ENCODE data around the gene ARMC6. TPM values are rescaled to one million over a fixed set of nuclear protein-coding genes. Genes with fewer than 3 reads are reported as not detected.

The ARMC6 gene
- total RNA-seq, 2 experiments from 2014 or later, result 63.9 to 104 TPM

DNA sequence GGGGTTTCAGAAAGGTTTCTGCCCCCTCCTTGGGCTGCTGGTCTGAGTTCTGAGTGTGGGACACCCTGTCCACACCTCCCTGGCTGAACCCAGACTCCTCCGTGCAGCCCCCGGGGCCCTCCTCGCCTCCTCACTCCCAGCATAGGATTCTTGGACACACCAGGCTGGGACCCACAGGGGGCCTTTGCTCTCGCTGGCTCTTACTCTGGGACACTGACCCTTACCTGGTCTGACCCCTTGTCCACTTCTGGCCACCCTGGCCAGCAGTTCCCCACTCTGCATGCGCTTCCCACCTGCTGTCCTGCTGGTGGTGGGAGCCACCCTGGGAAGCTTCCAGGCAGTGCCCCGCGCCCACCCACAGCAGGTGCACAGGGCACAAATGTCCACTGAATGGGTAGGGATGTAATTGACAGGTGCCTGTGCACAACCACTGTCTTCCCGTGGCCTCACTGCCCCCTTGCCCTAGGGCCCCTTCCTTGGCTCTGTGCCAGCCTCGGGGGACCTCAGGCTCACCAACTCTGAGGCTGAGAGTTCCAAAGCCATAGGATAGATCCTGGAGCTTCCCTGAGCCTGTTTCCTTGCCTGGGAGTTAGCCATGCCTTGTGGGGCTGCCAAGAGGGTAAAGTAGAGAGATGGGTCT is 23.4 kb downstream of the ARMC6 start:
- POLR2A ChIA-PET, result no interaction called here

DNA sequence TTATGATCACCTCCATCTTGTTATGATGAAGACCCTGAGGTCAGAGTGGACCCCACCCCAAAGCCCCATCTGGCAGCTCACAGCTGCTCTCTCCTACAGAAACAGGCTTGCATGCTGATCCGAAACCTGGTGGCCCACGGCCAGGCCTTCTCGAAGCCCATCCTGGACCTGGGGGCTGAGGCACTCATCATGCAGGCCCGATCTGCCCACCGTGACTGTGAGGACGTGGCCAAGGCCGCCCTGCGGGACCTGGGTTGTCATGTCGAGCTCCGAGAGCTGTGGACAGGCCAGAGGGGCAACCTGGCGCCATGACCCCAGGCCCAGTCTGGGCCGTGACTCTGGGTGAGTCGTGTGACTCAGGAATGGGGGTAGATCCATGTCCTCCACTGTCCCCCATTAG is 23.9 kb downstream of the ARMC6 start:
- BruUV-seq (replicated peaks), result no TSS peak
- H3K79me2 ChIP-seq (ENCODE audit: insufficient read depth, low read depth, low read length), result no peaks in the 10 kb centered on the region
- intact Hi-C loops (cut with micrococcal nuclease; ENCODE audit: unreplicated experiment), result no loop called here
- no peaks in the 10 kb centered on the region for H3K9me3 ChIP-seq (ENCODE audit: low read length)
- H3K27ac ChIP-seq (ENCODE audit: low read depth, low read length, poor library complexity, severe bottlenecking), result no peak overlapping the region
- ChIA-PET CTCF (ENCODE audit: unreplicated experiment) (no interaction called here), POLR2A (interaction anchor here (0.6 kb wide), 1 partner anchor 70 kb away, joined by 3 read pairs; no protein-coding TSS in a partner anchor)
- H2AFZ ChIP-seq (ENCODE audit: low read length), result no peak overlapping the region
- no peaks in the 10 kb centered on the region for H3K4me1 ChIP-seq (ENCODE audit: insufficient read depth, low read length, poor library complexity, severe bottlenecking)
- peaks cover 80% of the 10 kb centered on the region for H3K36me3 ChIP-seq (ENCODE audit: insufficient read depth, low read length)
- no peak overlapping the region for H3K4me3 ChIP-seq (ENCODE audit: low read depth, low read length, poor library complexity, severe bottlenecking)
- TF ChIP-seq, protein P1, sequence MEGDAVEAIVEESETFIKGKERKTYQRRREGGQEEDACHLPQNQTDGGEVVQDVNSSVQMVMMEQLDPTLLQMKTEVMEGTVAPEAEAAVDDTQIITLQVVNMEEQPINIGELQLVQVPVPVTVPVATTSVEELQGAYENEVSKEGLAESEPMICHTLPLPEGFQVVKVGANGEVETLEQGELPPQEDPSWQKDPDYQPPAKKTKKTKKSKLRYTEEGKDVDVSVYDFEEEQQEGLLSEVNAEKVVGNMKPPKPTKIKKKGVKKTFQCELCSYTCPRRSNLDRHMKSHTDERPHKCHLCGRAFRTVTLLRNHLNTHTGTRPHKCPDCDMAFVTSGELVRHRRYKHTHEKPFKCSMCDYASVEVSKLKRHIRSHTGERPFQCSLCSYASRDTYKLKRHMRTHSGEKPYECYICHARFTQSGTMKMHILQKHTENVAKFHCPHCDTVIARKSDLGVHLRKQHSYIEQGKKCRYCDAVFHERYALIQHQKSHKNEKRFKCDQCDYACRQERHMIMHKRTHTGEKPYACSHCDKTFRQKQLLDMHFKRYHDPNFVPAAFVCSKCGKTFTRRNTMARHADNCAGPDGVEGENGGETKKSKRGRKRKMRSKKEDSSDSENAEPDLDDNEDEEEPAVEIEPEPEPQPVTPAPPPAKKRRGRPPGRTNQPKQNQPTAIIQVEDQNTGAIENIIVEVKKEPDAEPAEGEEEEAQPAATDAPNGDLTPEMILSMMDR (conservative IDR thresholded peaks at IDR 0.05; ENCODE audit: low read length), result no peak
- no peak for TF ChIP-seq EZH2phosphoT487 (IDR thresholded peaks at IDR 0.05; ENCODE audit: borderline replicate concordance, low read depth, low read length)
- no peak for DNase-seq (ENCODE audit: low spot score)
- H4K20me1 ChIP-seq (ENCODE audit: insufficient read depth, low read length), result no peaks in the 10 kb centered on the region
- H3K4me2 ChIP-seq (ENCODE audit: low read length), result no peak overlapping the region
- H3K9me2 ChIP-seq (ENCODE audit: insufficient read depth, low read length), result no peaks in the 10 kb centered on the region

More for the DNA sequence above, 23.4 kb downstream of the ARMC6 start:
- Histone ChIP-seq H3K9me2 (ENCODE audit: insufficient read depth, low read length) (no peaks in the 10 kb centered on the region), H3K4me1 (ENCODE audit: insufficient read depth, low read length, poor library complexity, severe bottlenecking) (no peaks in the 10 kb centered on the region), H4K20me1 (ENCODE audit: insufficient read depth, low read length) (no peaks in the 10 kb centered on the region), H3K27ac (ENCODE audit: low read depth, low read length, poor library complexity, severe bottlenecking) (no peak overlapping the region), H3K79me2 (ENCODE audit: insufficient read depth, low read depth, low read length) (no peaks in the 10 kb centered on the region), H3K4me3 (ENCODE audit: low read depth, low read length, poor library complexity, severe bottlenecking) (no peak overlapping the region), H3K36me3 (ENCODE audit: insufficient read depth, low read length) (peaks cover 80% of the 10 kb centered on the region), H3K9me3 (ENCODE audit: low read length) (no peaks in the 10 kb centered on the region), H3K4me2 (ENCODE audit: low read length) (no peak overlapping the region), H2AFZ (ENCODE audit: low read length) (no peak overlapping the region)
- BruUV-seq (replicated peaks), result no TSS peak
- no peak for DNase-seq (ENCODE audit: low spot score)
- TF ChIP-seq EZH2phosphoT487 (IDR thresholded peaks at IDR 0.05; ENCODE audit: borderline replicate concordance, low read depth, low read length), result no peak
- TF ChIP-seq, protein P1 (conservative IDR thresholded peaks at IDR 0.05; ENCODE audit: low read length), result no peak
- CTCF ChIA-PET (ENCODE audit: unreplicated experiment), result no interaction called here
- intact Hi-C loops (cut with micrococcal nuclease; ENCODE audit: unreplicated experiment), result no loop called here

DNA sequence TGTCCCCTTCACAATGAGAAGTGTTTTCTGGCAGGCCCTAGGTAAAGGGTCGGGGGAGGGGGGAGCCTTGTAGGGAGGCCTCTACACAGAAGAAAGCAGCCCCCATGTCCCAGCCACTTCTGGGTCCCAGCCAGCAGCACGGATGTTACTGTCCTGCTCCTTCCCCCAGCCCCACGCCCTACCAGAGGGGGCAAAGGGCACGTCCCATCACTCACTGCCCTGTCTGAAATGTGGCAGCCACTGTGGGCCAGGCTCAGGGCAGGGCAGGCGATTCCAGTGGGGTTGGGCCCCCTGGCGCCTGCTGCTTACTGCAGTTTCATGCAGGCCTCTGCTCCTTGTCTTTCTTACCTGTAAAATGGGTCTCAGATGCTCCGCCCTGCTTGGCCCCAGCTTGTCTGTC is 24.3 kb downstream of the ARMC6 start:
- no peaks in the 10 kb centered on the region for H3K9me2 ChIP-seq (ENCODE audit: insufficient read depth, low read length)
- H3K79me2 ChIP-seq (ENCODE audit: insufficient read depth, low read depth, low read length), result no peaks in the 10 kb centered on the region
- H3K36me3 ChIP-seq (ENCODE audit: insufficient read depth, low read length), result peaks cover 79% of the 10 kb centered on the region
- H3K27ac ChIP-seq (ENCODE audit: low read depth, low read length, poor library complexity, severe bottlenecking), result no peak overlapping the region
- ChIA-PET CTCF (ENCODE audit: unreplicated experiment) (no interaction called here), POLR2A (interaction anchor here (0.6 kb wide), 1 partner anchor 70 kb away, joined by 3 read pairs; no protein-coding TSS in a partner anchor)
- TF ChIP-seq EZH2phosphoT487 (IDR thresholded peaks at IDR 0.05; ENCODE audit: borderline replicate concordance, low read depth, low read length), result no peak
- TF ChIP-seq, protein P1 (conservative IDR thresholded peaks at IDR 0.05; ENCODE audit: low read length), result no peak
- no peak for DNase-seq (ENCODE audit: low spot score)
- no peak overlapping the region for H2AFZ ChIP-seq (ENCODE audit: low read length)
- intact Hi-C loops (cut with micrococcal nuclease; ENCODE audit: unreplicated experiment), result no loop called here
- peaks cover 3% of the 10 kb centered on the region for H3K4me1 ChIP-seq (ENCODE audit: insufficient read depth, low read length, poor library complexity, severe bottlenecking)
- no peaks in the 10 kb centered on the region for H3K9me3 ChIP-seq (ENCODE audit: low read length)
- no TSS peak for BruUV-seq (replicated peaks)
- H4K20me1 ChIP-seq (ENCODE audit: insufficient read depth, low read length), result no peaks in the 10 kb centered on the region
- no peak overlapping the region for H3K4me2 ChIP-seq (ENCODE audit: low read length)
- H3K4me3 ChIP-seq (ENCODE audit: low read depth, low read length, poor library complexity, severe bottlenecking), result no peak overlapping the region

All from OCI-LY7 (cell line).